Fibroblast of lung (primary cell): ENCODE results near the gene EVX2. TPM values are rescaled to one million over a fixed set of nuclear protein-coding genes. Genes with fewer than 3 reads are reported as not detected.

Source experiments
- DNase-seq, 2 donors: peaks; one replicate each; pipeline versions ENCODE4 v3.0.0 to v3.0.0-alpha.2; 2010; ENCODE audit warnings: low read depth in 2 of 2
- H2AFZ ChIP-seq: 2 replicates; pipeline ENCODE4 v1.5.1; 2012; ENCODE audit warnings: low read length, control low read depth, inconsistent platforms
- H3K27ac ChIP-seq: 2 replicates; pipeline ENCODE4 v1.5.1; 2011; ENCODE audit warnings: low read length, control low read depth; ENCODE audit not compliant: insufficient read depth
- H3K27me3 ChIP-seq: 2 replicates; pipeline ENCODE4 v1.5.1; 2011; ENCODE audit warnings: mild to moderate bottlenecking, low read length; ENCODE audit not compliant: control insufficient read depth, insufficient read depth
- H3K36me3 ChIP-seq: 2 replicates; pipeline ENCODE4 v1.5.1; 2011; ENCODE audit warnings: low read length; ENCODE audit not compliant: control insufficient read depth, insufficient read depth
- H3K4me1 ChIP-seq: 2 replicates; pipeline ENCODE4 v1.5.1; 2011; ENCODE audit warnings: low read length; ENCODE audit not compliant: control insufficient read depth, insufficient read depth; ENCODE audit errors: extremely low read depth
- H3K4me2 ChIP-seq: 2 replicates; pipeline ENCODE4 v1.5.1; 2011; ENCODE audit warnings: low read length, control low read depth; ENCODE audit not compliant: insufficient read depth; ENCODE audit errors: extremely low read depth
- H3K4me3 ChIP-seq, 4 experiments: fragments of 200-600 bp in 1 of 4; sonication (generic) in 1 of 4; replicated peaks in 1 of 4; 2 replicates each; pipeline ENCODE4 v1.5.1; 2011 to 2016; ENCODE audit warnings: low read length in 4 of 4, low read depth in 3 of 4, mild to moderate bottlenecking in 3 of 4, control low read depth in 2 of 4, inconsistent platforms in 1 of 4, mixed read lengths in 1 of 4; ENCODE audit not compliant: insufficient read depth in 1 of 4; ENCODE audit errors: control extremely low read depth in 1 of 4
- H3K79me2 ChIP-seq: 2 replicates; pipeline ENCODE4 v1.5.1; 2012; ENCODE audit warnings: mild to moderate bottlenecking, low read length, inconsistent platforms; ENCODE audit not compliant: control insufficient read depth, insufficient read depth
- H3K9ac ChIP-seq: 2 replicates; pipeline ENCODE4 v1.5.1; 2011; ENCODE audit warnings: mild to moderate bottlenecking, low read length, control low read depth; ENCODE audit not compliant: insufficient read depth
- H3K9me3 ChIP-seq: 2 replicates; pipeline ENCODE4 v1.5.1; 2012; ENCODE audit warnings: low read depth, low read length; ENCODE audit not compliant: control insufficient read depth, insufficient read depth
- H4K20me1 ChIP-seq: 2 replicates; pipeline ENCODE4 v1.5.1; 2011; ENCODE audit warnings: low read length; ENCODE audit not compliant: control insufficient read depth, insufficient read depth; ENCODE audit errors: extremely low read depth
- EZH2 ChIP-seq: IDR thresholded peaks from 2 replicates; pipeline ENCODE4 v1.5.1; 2012; ENCODE audit warnings: low read length, control low read depth, mild to moderate bottlenecking; ENCODE audit errors: missing control alignments
- polyA plus RNA-seq, 2 donors: library from polyadenylated mRNA; depleted of rRNA in 1 of 2; stranded (reverse) in 1 of 2; unstranded in 1 of 2; fragments of >200 nt; gene quantifications; 2 replicates each; pipeline ENCODE4 v1.2.1, GENCODE V29; 2011 to 2012; ENCODE audit warnings: missing spikeins in 1 of 2
- total RNA-seq: library from RNA; depleted of rRNA; stranded (reverse); fragments of >200 nt; gene quantifications from 2 replicates; pipeline ENCODE4 v1.2.1, GENCODE V29; 2014
- TF ChIP-seq, protein P1 (sequence below), 2 donors: IDR thresholded peaks in 1 of 2; conservative IDR thresholded peaks in 1 of 2; 1 replicate in 1 of 2; 2 replicates in 1 of 2; pipeline ENCODE4 v1.5.1; 2011 to 2012; ENCODE audit warnings: low read length in 2 of 2, control low read depth in 1 of 2, inconsistent platforms in 1 of 2, low read depth in 1 of 2, mild to moderate bottlenecking in 1 of 2

EVX2 gene
- total and polyA plus RNA-seq, 2 donors (not counting 1 experiment from before 2014, with no cell fraction given): not detected

GRCh38 chr2:176081837-176082524 is 1.8 kb downstream of the EVX2 start:
- H4K20me1 ChIP-seq: no peaks in the 10 kb centered on the region
- peak; percentile 83 for TF ChIP-seq EZH2
- TF ChIP-seq, protein P1, sequence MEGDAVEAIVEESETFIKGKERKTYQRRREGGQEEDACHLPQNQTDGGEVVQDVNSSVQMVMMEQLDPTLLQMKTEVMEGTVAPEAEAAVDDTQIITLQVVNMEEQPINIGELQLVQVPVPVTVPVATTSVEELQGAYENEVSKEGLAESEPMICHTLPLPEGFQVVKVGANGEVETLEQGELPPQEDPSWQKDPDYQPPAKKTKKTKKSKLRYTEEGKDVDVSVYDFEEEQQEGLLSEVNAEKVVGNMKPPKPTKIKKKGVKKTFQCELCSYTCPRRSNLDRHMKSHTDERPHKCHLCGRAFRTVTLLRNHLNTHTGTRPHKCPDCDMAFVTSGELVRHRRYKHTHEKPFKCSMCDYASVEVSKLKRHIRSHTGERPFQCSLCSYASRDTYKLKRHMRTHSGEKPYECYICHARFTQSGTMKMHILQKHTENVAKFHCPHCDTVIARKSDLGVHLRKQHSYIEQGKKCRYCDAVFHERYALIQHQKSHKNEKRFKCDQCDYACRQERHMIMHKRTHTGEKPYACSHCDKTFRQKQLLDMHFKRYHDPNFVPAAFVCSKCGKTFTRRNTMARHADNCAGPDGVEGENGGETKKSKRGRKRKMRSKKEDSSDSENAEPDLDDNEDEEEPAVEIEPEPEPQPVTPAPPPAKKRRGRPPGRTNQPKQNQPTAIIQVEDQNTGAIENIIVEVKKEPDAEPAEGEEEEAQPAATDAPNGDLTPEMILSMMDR (conservative IDR thresholded peaks at IDR 0.05 in 1 of 2, IDR thresholded peaks at IDR 0.05 in 1 of 2; ENCODE audit: low read depth in 1 of 2, low read length in 2 of 2): no peak
- no peak for DNase-seq
- H3K36me3 ChIP-seq: no peaks in the 10 kb centered on the region
- H3K79me2 ChIP-seq: no peaks in the 10 kb centered on the region
- peaks cover 82% of the 10 kb centered on the region for H3K27me3 ChIP-seq
- H3K4me2 ChIP-seq: no peak overlapping the region
- no peak overlapping the region for H2AFZ ChIP-seq
- H3K27ac ChIP-seq: no peak overlapping the region
- no peaks in the 10 kb centered on the region for H3K9me3 ChIP-seq
- no peaks in the 10 kb centered on the region for H3K4me1 ChIP-seq
- H3K9ac ChIP-seq: no peak overlapping the region
- no peak overlapping the region for H3K4me3 ChIP-seq

DNA sequence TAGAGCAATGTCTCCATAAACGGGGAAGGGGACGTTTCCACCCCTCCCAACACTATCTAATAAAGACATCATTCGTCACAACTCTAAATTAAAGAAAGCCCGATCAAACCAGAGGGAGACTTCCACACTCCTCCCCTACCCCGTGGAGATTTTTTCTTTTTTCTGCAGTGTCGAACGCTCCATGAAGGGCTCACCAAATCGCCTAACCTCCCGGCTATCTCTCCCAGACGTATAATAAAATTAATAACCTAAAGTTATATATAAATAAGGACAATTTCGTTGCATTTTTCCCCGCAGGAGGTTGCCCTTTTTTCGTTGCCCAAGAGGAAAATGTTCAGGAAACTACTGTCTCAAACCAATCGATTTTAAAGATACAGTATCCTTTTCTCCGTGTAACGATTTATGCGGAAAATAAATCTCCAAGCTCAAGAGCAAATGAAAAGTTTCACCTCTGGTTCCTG is 2.4 kb downstream of the EVX2 start:
- no peaks in the 10 kb centered on the region for H3K79me2 ChIP-seq
- no peaks in the 10 kb centered on the region for H4K20me1 ChIP-seq
- H3K27me3 ChIP-seq: peaks cover 82% of the 10 kb centered on the region
- H3K9me3 ChIP-seq: no peaks in the 10 kb centered on the region
- H3K9ac ChIP-seq: no peak overlapping the region
- no peak overlapping the region for H3K4me2 ChIP-seq
- TF ChIP-seq EZH2: no peak
- TF ChIP-seq, protein P1 (conservative IDR thresholded peaks at IDR 0.05 in 1 of 2, IDR thresholded peaks at IDR 0.05 in 1 of 2; ENCODE audit: low read depth in 1 of 2, low read length in 2 of 2): no peak
- H3K4me3 ChIP-seq: no peak overlapping the region
- DNase-seq: peak in 1 of 2 donors; percentile 35
- no peaks in the 10 kb centered on the region for H3K36me3 ChIP-seq
- no peaks in the 10 kb centered on the region for H3K4me1 ChIP-seq
- no peak overlapping the region for H3K27ac ChIP-seq
- H2AFZ ChIP-seq: no peak overlapping the region

DNA sequence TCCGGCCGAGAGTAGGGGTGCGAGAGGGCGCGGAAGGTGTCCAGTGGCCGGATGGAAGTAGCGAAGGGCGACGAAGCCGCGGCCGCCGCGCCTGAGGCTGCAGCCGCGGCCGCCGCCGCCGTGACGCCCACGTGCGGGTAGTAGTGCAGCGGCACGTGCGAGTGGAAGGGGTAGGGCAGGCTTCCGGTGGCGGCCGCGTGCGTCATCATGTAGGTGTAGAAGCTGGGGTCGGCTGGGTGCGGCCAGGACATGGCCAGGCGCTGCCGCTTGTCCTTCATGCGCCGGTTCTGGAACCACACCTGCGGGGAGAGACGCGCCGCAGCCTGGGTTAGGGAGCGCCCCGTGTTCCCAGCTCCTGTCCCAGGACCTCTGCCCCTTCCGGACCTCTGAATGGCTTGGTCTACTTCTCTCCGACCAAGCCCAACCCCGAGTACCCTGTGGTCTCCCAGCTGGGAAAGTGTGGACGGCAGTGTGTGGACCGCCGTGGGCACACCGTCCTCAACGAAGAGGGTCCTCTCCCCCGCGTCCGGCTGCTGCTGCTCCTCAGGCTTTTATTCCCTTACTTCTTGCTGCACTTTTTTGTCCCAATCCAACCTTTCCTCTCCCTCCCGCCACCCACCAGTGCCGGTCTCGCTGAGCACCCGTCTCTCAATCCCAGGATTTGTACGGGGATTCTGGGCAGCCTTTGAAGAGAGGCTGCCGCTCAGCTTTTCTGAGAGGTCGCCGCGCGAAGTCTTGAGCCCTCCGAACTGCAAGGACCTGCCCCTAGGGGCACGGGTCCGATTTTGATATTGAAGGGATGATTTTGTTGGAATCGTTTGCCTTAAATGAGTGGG is 3.0 kb downstream of the EVX2 start:
- H3K4me2 ChIP-seq: no peak overlapping the region
- TF ChIP-seq EZH2: peak; percentile 96
- TF ChIP-seq, protein P1 (conservative IDR thresholded peaks at IDR 0.05 in 1 of 2, IDR thresholded peaks at IDR 0.05 in 1 of 2; ENCODE audit: low read depth in 1 of 2, low read length in 2 of 2): no peak

More for the DNA sequence above, 3.0 kb downstream of the EVX2 start:
- Histone ChIP-seq H3K9me3 (no peaks in the 10 kb centered on the region), H3K27ac (no peak overlapping the region), H3K79me2 (no peaks in the 10 kb centered on the region), H3K9ac (no peak overlapping the region), H3K4me3 (no peak overlapping the region), H4K20me1 (no peaks in the 10 kb centered on the region), H2AFZ (no peak overlapping the region), H3K36me3 (no peaks in the 10 kb centered on the region), H3K27me3 (peaks cover 82% of the 10 kb centered on the region), H3K4me1 (no peaks in the 10 kb centered on the region)
- no peak for DNase-seq
